HUES48 (cell line): ENCODE results near the gene SPRY1.

Experiments used
- H3K27ac ChIP-seq: one replicate; pipeline ENCODE4 v1.7.0; 2013; ENCODE audit warnings: low read depth, low read length, inconsistent platforms
- H3K27me3 ChIP-seq: 2 replicates; pipeline ENCODE4 v1.6.1; 2013; ENCODE audit warnings: mild to moderate bottlenecking, low read length; ENCODE audit not compliant: control insufficient read depth, insufficient read depth
- H3K36me3 ChIP-seq: 2 replicates; pipeline ENCODE4 v1.6.1; 2013; ENCODE audit warnings: low read length; ENCODE audit not compliant: control insufficient read depth, insufficient read depth
- H3K4me1 ChIP-seq: 2 replicates; pipeline ENCODE4 v1.6.1; 2013; ENCODE audit warnings: mild to moderate bottlenecking, low read length; ENCODE audit not compliant: control insufficient read depth, insufficient read depth
- H3K4me3 ChIP-seq: 2 replicates; pipeline ENCODE4 v1.5.1; 2013; ENCODE audit warnings: mild to moderate bottlenecking, low read depth, low read length
- H3K9ac ChIP-seq: 2 replicates; pipeline ENCODE4 v1.6.1; 2013; ENCODE audit warnings: mild to moderate bottlenecking, low read depth, low read length, moderate library complexity
- H3K9me3 ChIP-seq: 2 replicates; pipeline ENCODE4 v1.6.1; 2013; ENCODE audit warnings: low read length; ENCODE audit not compliant: control insufficient read depth, insufficient read depth

Gene SPRY1

DNA sequence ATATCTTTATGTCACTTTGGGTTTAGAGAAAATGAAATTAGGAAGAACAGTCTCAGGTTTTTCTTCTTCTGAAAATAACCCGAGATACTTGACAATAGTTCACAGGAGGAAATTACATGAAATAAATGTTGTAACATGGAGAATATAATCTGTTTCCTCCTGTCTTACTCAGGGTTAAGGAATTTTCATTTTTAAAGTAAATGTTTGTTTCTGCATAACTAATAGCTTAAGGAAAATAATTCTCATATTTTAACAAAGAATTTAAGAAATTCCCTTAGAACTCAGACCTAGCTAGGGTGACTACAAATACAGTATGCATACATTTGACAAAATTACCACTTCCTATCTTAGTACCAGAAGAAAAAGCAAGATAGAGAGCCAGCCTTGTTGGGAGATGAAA lies 17.2 kb upstream of the SPRY1 start:
- no peaks in the 10 kb centered on the region for H3K36me3 ChIP-seq
- H3K27ac ChIP-seq: peak overlapping the region; percentile 96
- H3K9me3 ChIP-seq: no peaks in the 10 kb centered on the region
- no peaks in the 10 kb centered on the region for H3K27me3 ChIP-seq
- peaks cover 39% of the 10 kb centered on the region for H3K4me1 ChIP-seq
- peak overlapping the region; percentile 46; the same call in 1 of the 2 replicates for H3K9ac ChIP-seq
- H3K4me3 ChIP-seq: peak overlapping the region; percentile 12; the same call in 1 of the 2 replicates

DNA sequence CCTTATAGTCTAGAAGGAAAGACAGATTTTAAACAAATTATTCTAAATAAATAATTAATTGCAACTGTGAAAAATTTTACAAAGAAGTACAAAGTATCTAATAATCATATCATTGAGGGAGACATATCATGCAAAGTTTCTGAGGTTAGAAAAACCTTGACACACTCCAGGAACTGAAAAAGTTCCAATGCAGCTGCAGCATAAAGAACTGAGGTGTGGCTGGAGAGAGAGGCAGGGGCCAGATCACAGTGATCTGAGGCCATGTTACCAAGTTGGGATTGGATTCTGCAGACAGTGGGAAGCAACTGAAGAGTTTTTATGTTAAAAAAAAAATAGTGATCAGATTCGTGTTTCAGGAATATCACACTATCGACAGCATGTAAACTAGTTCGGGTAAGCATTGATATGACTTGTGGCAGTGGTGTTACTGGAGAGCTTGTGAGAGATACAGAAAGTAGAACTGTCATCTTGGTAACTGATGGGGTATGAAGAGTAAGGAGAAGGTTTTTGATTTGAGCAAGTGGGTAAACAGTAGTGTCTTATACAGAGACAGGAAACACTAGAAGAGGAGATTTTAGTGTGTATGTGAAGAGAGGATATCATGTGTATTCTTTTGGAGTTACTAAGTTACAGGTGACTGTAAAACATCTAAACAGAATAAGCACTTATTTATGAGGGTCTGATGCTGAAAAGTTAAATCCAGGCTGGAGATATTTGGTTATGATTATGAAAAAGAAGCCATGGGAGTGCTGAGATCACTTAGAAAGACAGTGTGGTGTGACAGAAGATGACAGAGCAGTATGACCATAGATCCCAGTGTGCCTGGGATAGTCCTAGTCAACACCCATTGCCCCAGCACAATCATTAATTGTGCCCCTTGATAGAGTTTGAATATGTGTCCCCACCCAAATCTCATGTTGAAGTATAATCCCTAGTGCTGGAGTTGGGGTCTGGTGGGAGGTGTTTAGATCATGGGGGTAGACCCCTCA lies 15.6 kb upstream of the SPRY1 start:
- no peaks in the 10 kb centered on the region for H3K27me3 ChIP-seq
- H3K9me3 ChIP-seq: no peaks in the 10 kb centered on the region
- H3K9ac ChIP-seq: no peak overlapping the region
- peak overlapping the region; percentile 96 for H3K27ac ChIP-seq
- no peak overlapping the region for H3K4me3 ChIP-seq
- no peaks in the 10 kb centered on the region for H3K36me3 ChIP-seq
- peaks cover 39% of the 10 kb centered on the region for H3K4me1 ChIP-seq

DNA sequence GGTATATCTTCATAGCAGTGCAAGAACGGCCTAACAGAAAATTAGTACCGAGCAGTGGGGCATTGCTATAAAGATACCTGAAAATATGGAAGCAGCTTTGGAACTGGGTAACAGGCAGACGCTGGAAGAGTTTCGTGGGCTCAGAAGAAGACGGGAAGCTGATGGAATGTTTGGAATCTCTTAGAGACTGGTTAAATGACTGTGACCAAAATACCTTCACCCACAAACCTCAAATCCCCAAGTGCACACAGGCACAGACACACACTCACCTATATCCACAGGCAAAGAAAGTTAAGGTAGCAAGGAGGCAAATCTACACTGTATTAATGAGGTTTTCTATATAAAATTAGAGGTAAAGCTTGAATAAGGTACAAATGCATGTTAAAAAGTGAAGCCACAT lies 14.6 kb upstream of the SPRY1 start:
- H3K4me3 ChIP-seq: no peak overlapping the region
- H3K9ac ChIP-seq: no peak overlapping the region

DNA sequence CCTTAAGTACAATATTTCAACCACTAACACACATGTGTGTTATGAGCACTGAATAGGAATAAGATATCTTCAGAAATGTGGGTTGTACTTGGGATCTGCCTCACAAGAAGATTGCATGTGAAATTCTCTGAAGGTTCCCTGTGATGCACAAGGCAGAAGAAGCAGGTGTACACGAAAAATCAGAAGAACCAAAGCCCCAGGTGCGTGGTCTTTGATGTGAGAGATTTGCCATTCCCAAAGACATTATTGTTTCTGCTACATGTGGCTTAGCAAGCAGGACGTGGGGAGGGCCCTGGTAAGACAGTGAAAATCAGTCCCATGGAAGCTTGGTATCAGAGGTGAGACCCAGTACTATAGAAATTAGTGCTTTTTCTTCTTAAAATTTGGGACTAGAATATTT lies 13.0 kb upstream of the SPRY1 start:
- Histone ChIP-seq H3K4me3 (no peak overlapping the region), H3K4me1 (peaks cover 27% of the 10 kb centered on the region), H3K9me3 (no peaks in the 10 kb centered on the region), H3K9ac (no peak overlapping the region), H3K36me3 (no peaks in the 10 kb centered on the region), H3K27ac (no peak overlapping the region), H3K27me3 (no peaks in the 10 kb centered on the region)

More for the DNA sequence above, 14.6 kb upstream of the SPRY1 start:
- Histone ChIP-seq H3K27ac (no peak overlapping the region), H3K36me3 (no peaks in the 10 kb centered on the region), H3K4me1 (peaks cover 39% of the 10 kb centered on the region), H3K9me3 (no peaks in the 10 kb centered on the region), H3K27me3 (no peaks in the 10 kb centered on the region)

DNA sequence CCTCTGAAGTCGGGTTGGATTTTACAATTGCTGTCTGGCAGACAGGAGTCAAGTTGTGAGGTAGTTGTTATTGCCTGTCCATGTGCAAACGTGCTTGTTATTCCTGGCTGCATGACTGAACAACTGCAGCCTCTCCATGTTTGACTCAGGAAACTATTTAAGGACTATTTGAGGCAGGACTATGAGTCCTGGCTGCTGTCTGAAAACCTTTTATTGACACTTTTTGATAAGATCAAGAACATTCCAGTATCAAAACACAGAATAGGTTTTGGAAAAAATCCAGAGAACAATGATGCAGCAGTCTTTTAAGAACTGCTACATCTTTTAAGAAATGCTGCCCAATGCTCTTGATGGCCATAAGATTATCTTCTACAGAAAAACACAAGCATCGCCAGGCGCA lies 10.0 kb upstream of the SPRY1 start:
- H3K27me3 ChIP-seq: no peaks in the 10 kb centered on the region
- peaks cover 13% of the 10 kb centered on the region for H3K4me1 ChIP-seq
- no peak overlapping the region for H3K4me3 ChIP-seq
- no peak overlapping the region for H3K9ac ChIP-seq
- H3K27ac ChIP-seq: no peak overlapping the region
- no peaks in the 10 kb centered on the region for H3K36me3 ChIP-seq
- H3K9me3 ChIP-seq: no peaks in the 10 kb centered on the region

DNA sequence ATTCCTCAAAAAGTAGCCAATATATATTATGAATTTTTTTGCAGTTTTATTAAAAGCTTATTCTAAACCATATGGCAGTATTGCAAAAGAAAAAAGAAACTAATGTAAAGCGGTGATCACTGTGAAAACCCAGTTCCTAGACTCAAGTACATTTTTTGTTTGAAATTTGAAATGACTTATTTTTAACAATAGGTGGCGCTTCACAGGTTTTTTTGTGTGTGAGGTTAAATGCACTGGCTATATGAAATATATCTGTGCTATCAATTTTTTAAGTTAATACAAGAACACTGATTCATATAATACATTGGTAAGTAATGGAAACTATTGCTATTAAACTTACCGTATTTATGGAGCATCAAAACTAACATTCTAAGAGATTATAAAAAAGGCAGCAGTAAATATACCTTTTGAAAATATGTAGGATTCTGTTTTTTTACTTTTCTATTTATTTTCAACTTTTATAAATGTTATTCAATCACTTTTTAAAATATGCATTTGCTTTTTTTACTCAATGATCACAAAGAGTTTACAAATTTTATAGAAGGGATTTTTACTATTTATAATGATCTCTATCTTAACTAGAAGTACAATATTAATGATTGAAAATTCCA lies 5.6 kb upstream of the SPRY1 start:
- H3K9me3 ChIP-seq: no peaks in the 10 kb centered on the region
- no peak overlapping the region for H3K27ac ChIP-seq
- no peak overlapping the region for H3K4me3 ChIP-seq
- peaks cover 13% of the 10 kb centered on the region for H3K4me1 ChIP-seq
- no peak overlapping the region for H3K9ac ChIP-seq
- H3K36me3 ChIP-seq: no peaks in the 10 kb centered on the region
- no peaks in the 10 kb centered on the region for H3K27me3 ChIP-seq

DNA sequence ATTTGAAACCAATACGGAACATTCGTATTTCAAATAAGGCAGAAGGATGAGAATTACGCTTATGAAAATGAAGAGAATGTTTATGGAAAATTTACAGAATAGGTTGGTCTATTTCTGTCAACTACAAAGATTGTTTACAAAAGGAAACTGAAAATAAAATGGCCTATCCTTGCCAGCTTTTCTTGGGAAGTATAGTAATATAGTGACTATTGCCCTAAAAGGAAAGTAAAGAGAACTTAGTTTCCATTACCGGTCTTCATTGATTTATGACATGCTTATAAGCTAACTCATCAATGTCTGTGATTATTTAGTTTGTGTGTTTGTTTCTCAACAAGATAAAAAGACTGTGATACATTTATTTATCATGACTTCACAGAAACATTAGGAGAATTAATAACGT lies 2.9 kb upstream of the SPRY1 start:
- Histone ChIP-seq H3K9ac (no peak overlapping the region), H3K4me3 (no peak overlapping the region), H3K4me1 (peaks cover 18% of the 10 kb centered on the region), H3K36me3 (no peaks in the 10 kb centered on the region), H3K27me3 (no peaks in the 10 kb centered on the region), H3K9me3 (no peaks in the 10 kb centered on the region), H3K27ac (no peak overlapping the region)

DNA sequence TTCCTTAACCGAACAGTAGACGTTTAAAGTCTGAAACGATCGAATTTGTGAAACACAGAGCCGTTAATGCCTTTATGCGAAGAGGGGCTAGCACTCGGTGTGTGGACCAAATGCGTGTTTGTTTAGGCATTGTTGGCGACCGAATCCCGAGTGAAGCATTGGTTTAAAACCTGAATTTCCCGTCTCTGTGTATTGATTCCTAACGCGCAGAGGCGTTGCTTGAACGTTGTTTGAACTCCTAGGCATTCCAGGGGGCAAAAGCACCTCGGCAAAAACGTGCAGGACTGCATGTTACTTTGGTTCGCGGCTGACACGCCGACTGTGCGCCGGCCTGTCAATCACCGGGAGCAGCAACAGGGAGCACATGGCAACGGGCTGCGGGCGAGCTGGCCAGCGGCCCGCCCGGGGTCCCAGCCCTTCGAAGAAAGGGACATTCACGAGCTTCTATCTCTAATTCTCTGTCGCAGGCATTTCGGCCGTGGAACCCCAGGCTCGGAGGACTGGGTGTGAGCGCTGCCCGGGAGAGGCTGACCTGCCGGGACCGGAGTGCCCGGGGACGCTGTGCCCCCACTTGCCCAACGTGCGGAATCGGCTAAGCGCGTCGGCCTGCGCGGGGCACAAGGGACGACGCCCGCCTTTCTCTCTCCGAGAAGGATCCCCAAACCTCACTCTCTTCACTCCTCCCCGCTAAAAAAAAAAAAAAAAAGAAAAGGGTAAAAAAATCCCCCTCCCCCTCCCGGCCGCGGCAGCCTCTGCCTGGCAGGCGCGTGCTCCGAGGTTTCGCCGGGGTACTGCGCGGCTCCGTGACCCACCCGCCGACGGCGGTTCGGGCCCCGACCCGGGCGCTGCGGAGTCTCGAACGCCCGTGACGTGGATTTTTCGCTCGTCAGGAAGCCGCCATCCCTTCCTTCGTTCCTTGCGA lies 810 bp downstream of the SPRY1 start:
- Histone ChIP-seq H3K9me3 (no peaks in the 10 kb centered on the region), H3K4me1 (peaks cover 12% of the 10 kb centered on the region), H3K27me3 (no peaks in the 10 kb centered on the region), H3K4me3 (peak overlapping the region; percentile 91), H3K27ac (peak overlapping the region; percentile 87), H3K9ac (peak overlapping the region; percentile 76), H3K36me3 (peaks cover 16% of the 10 kb centered on the region)

DNA sequence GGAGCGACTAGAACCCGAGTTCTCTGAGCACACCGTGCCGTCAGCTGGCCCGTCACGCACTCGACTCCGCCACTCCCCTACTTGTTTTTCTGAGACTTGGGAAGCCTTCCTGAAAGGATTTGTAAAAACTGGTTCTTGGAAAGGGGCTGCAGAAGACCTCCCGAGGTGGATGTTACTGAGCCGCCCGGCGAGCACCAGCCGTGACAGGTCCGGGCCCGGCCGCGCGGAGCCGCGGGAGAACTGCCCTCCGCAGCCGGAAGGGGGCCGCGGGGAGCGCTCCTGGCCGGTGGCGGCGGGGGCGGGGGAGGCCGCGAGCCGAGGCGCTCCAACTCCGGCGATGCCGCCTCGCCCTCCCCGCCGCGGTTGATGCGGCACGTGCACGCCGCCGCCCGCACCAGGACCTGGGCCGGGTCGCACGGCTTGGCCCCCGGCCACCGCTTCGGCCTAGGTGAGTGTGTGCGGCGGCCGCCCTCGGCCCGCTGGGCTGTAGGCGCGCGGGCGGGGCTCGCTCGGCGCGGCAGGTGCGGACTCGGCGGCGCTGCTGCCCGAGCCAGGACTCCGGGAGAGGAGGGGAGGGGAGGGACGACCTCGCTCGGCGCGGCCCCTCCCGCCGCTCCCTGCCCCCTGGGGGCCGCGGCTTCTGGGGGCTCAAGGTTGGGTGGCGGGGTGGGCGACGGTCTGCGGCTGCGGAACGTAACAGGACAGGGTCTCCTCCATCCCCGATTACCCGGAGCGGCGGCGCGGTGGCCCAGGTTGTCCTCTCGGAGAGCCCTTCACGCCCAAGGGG lies 1.7 kb downstream of the SPRY1 start:
- Histone ChIP-seq H3K4me3 (peak overlapping the region; percentile 91), H3K4me1 (peaks cover 16% of the 10 kb centered on the region), H3K9ac (peak overlapping the region; percentile 81), H3K27ac (peak overlapping the region; percentile 87), H3K36me3 (peaks cover 25% of the 10 kb centered on the region), H3K9me3 (no peaks in the 10 kb centered on the region), H3K27me3 (no peaks in the 10 kb centered on the region)
